Transverse colon (tissue), 4 donors: ENCODE data around the gene TCTN2. TPM values are rescaled to one million over a fixed set of nuclear protein-coding genes. Genes with fewer than 3 reads are reported as not detected.

ENCODE experiments used
- DNase-seq: peaks from one replicate; pipeline ENCODE4 v3.0.0-alpha.2; 2019
- H3K27ac ChIP-seq, 4 donors: fragments of 200-600 bp; sonication (generic); 2 replicates each; pipeline ENCODE4 v1.5.1; 2016 to 2018; ENCODE audit warnings: inconsistent platforms in 4 of 4
- H3K27me3 ChIP-seq: fragments of 200-600 bp; sonication (generic); 2 replicates; pipeline ENCODE4 v1.5.1; 2017; ENCODE audit warnings: inconsistent platforms
- H3K36me3 ChIP-seq, 4 donors: fragments of 200-600 bp; sonication (generic); 2 replicates each; pipeline ENCODE4 v1.5.1; 2017 to 2019; ENCODE audit warnings: inconsistent platforms in 4 of 4
- H3K4me1 ChIP-seq, 4 donors: fragments of 200-600 bp; sonication (generic); 2 replicates each; pipeline ENCODE4 v1.5.1; 2017 to 2020; ENCODE audit warnings: inconsistent platforms in 4 of 4
- H3K4me3 ChIP-seq, 4 donors: fragments of 200-600 bp; sonication (generic); 1 replicate in 1 of 4; 2 replicates in 3 of 4; pipeline versions ENCODE4 v1.5.1 to v1.6.1; 2017 to 2019; ENCODE audit warnings: inconsistent platforms in 4 of 4
- H3K9me3 ChIP-seq, 2 donors: fragments of 200-600 bp; sonication (generic); 2 replicates each; pipeline ENCODE4 v1.5.1; 2017 to 2019; ENCODE audit warnings: inconsistent platforms in 2 of 2
- CTCF ChIP-seq, 5 experiments: fragments of 200-600 bp in 3 of 5; fragments of 450-650 bp in 2 of 5; sonication (generic) in 3 of 5; IDR thresholded peaks; 1 replicate in 2 of 5; 2 replicates in 3 of 5; pipeline ENCODE4 v1.5.1; 2016 to 2017; ENCODE audit warnings: antibody characterized with exemption in 5 of 5, inconsistent platforms in 3 of 5, mild to moderate bottlenecking in 2 of 5, moderate library complexity in 1 of 5
- EP300 ChIP-seq: sonication (generic); formaldehyde crosslinking; IDR thresholded peaks from one replicate; pipeline ENCODE4 v1.6.1; 2017; ENCODE audit warnings: antibody characterized with exemption, low read depth
- POLR2A ChIP-seq: fragments of 450-650 bp; IDR thresholded peaks from one replicate; pipeline ENCODE4 v1.6.1; 2016; ENCODE audit warnings: antibody characterized with exemption, mild to moderate bottlenecking, moderate library complexity
- POLR2AphosphoS5 ChIP-seq, 3 donors: sonication (generic); formaldehyde crosslinking; IDR thresholded peaks; one replicate each; pipeline ENCODE4 v1.6.1; 2016; ENCODE audit warnings: antibody characterized with exemption in 3 of 3
- WGBS, 2 donors: methylation state at CpG; one replicate each; pipeline ENCODE4 v1.1.5; 2018; ENCODE audit warnings: low coverage in 1 of 2; 5-methylcytosine and 5-hydroxymethylcytosine counted together
- in situ Hi-C, 4 donors: fragments of 200-750 bp; cut with MboI; loops; one replicate each; pipeline versions ENCODE4 v1.15.0 to v1.15.1; 2017; ENCODE audit warnings: low sequenced_read_pairs in 3 of 4, low pct_ligation_motif_present in 1 of 4, low pct_unique_long_range_greater_than_20kb in 1 of 4
- intact Hi-C: fragments of 100-400 bp; cut with DNase I; formaldehyde crosslinking; loops from one replicate; pipeline ENCODE4 v1.15.1; 2023; ENCODE audit warnings: low total_unique reads
- total RNA-seq, 4 donors: library from RNA; depleted of rRNA; stranded (reverse); fragments of >200 nt; gene quantifications; one replicate each; pipeline ENCODE4 v1.1.0, GENCODE V29; 2016

Gene TCTN2
- total RNA-seq, 4 donors from 2014 or later, result 1.00 to 6.3 (median 5.1) TPM

- TF ChIP-seq POLR2A (no peak), CTCF (IDR thresholded peaks at IDR 0.05) (no peak), POLR2AphosphoS5 (IDR thresholded peaks at IDR 0.05) (no peak), EP300 (no peak)
- Histone ChIP-seq H3K4me3 (no peak overlapping the region), H3K9me3 (no peaks in the 10 kb centered on the region), H3K27me3 (no peaks in the 10 kb centered on the region), H3K36me3 (peaks cover 0 to 50% (median 17%) of the 10 kb centered on the region in 4 donors), H3K27ac (no peak overlapping the region), H3K4me1 (no peaks in the 10 kb centered on the region)
- intact Hi-C loops, result no loop called here
- DNase-seq, result no peak
- WGBS, 2 donors, result 94% methylated on average over 5 of the region's 5 CpGs
- in situ Hi-C loops, result no loop called here
Measured at GRCh38 chr12:123648401-123648800, 22.5 kb upstream of the TCTN2 start.

DNA sequence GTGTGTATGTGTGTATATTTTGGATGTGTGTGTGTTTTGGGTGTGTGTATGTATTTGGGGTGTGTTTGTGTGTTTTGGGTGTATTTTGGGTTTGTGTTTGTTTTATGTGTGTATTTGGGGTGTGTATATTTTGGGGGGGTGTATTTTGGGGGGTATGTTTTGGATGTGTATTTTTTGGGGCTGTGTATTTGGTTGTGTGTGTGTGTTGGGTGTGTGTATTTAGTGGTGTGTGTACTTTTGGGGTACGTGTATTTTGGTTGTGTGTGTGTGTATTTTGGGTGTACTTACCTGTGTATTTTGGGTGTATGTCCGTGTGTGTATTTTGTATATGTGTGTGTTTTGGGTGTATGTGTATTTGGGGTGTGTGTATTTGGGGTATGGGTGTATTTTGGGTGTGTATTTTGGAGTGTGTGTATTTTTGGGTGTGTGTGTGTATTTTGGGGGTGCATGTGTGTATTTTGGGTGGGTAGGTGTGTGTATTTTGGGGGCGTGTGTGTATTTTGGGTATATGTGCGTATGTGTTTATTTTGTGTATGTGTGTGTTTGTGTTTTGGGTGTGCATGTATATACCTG lies 16.7 kb upstream of the TCTN2 start:
- Histone ChIP-seq H3K36me3 (peaks cover 0 to 29% (median 8%) of the 10 kb centered on the region in 4 donors), H3K27ac (no peak overlapping the region), H3K4me1 (no peaks in the 10 kb centered on the region), H3K27me3 (no peaks in the 10 kb centered on the region), H3K4me3 (no peak overlapping the region), H3K9me3 (no peaks in the 10 kb centered on the region)
- TF ChIP-seq CTCF (IDR thresholded peaks at IDR 0.05) (no peak), POLR2AphosphoS5 (IDR thresholded peaks at IDR 0.05) (no peak), POLR2A (no peak), EP300 (no peak)
- 84 to 88% methylated on average over 4 of the region's 4 CpGs for WGBS, 2 donors
- DNase-seq, result no peak
- in situ Hi-C loops (no loop called here), intact Hi-C loops (no loop called here)

DNA sequence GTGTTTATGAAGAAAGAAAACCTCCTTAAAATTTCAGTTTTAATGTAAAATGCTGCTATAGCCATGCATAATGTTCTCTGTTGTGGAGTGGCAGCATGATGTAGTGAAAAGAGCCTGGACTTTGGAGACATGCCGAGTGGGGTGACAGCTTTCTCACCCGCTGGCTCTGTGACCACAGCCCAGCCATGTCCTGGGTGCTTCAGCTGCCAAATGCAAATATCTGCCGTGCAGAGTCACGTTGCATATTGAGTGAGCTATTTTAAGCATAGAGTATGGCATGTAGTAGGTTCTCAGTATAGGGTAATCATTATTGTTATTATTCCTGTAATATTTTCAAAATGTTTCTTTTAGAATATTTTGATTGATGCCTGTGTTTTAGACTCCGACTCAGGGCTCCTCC lies 15.5 kb upstream of the TCTN2 start:
- H3K4me3 ChIP-seq, result no peak overlapping the region
- in situ Hi-C loops (no loop called here), intact Hi-C loops (no loop called here)
- H3K9me3 ChIP-seq, result no peaks in the 10 kb centered on the region
- no peaks in the 10 kb centered on the region for H3K27me3 ChIP-seq
- no peak overlapping the region for H3K27ac ChIP-seq
- H3K36me3 ChIP-seq, result peaks cover 0 to 29% (median 8%) of the 10 kb centered on the region in 4 donors
- no peak for TF ChIP-seq POLR2AphosphoS5 (IDR thresholded peaks at IDR 0.05)
- TF ChIP-seq POLR2A, result no peak
- TF ChIP-seq CTCF (IDR thresholded peaks at IDR 0.05), result no peak
- no peak for TF ChIP-seq EP300
- 70 to 77% methylated on average over 3 to 5 of the region's 5 CpGs for WGBS, 2 donors
- no peaks in the 10 kb centered on the region for H3K4me1 ChIP-seq
- DNase-seq, result peak; percentile 37

- no peak overlapping the region for H3K27ac ChIP-seq
- H3K9me3 ChIP-seq, result no peaks in the 10 kb centered on the region
- no peaks in the 10 kb centered on the region for H3K4me1 ChIP-seq
- TF ChIP-seq EP300, result no peak
- no peak for TF ChIP-seq POLR2A
- TF ChIP-seq POLR2AphosphoS5 (IDR thresholded peaks at IDR 0.05), result no peak
- no peak for TF ChIP-seq CTCF (IDR thresholded peaks at IDR 0.05)
- intact Hi-C loops, result no loop called here
- H3K36me3 ChIP-seq, result peaks cover 0 to 23% (median 5%) of the 10 kb centered on the region in 4 donors
- no peak for DNase-seq
- WGBS, 2 donors, result 81 to 100% methylated on average over 1 to 4 of the region's 4 CpGs
- H3K4me3 ChIP-seq, result no peak overlapping the region
- in situ Hi-C loops, result no loop called here
- H3K27me3 ChIP-seq, result no peaks in the 10 kb centered on the region
Measured at GRCh38 chr12:123656392-123656791, 14.5 kb upstream of the TCTN2 start.
